CD4-positive, alpha-beta T cell treated with Interleukin-15 for 4 hours (primary cell): ENCODE results near the gene MACROD2.

Experiments
- DNase-seq: peaks from one replicate; pipeline ENCODE4 v3.0.0-alpha.2; 2020; ENCODE audit warnings: low spot score

The MACROD2 gene

GRCh38 chr20:14470977-14471661 is 475.8 kb downstream of the MACROD2 start:
- no peak for DNase-seq

DNA sequence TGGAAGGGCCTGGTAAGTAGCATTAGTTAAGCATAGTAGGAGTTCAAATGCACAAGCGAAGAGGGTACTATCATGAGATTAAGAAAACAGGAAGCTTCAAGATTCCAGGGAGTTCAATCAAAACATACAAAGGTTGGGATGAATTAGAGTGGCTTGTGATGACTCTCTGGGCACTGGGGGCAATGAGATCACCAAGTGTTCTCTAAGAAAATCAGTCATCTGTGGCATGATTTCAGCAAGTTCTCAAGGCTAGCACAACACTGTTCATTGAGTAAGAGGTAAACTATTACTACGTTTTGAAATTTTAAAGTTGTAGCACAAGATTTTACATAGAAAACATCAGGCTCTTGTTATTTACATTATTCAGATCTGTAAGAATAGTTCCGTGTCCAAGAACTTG is 481.8 kb downstream of the MACROD2 start:
- DNase-seq: no peak

DNA sequence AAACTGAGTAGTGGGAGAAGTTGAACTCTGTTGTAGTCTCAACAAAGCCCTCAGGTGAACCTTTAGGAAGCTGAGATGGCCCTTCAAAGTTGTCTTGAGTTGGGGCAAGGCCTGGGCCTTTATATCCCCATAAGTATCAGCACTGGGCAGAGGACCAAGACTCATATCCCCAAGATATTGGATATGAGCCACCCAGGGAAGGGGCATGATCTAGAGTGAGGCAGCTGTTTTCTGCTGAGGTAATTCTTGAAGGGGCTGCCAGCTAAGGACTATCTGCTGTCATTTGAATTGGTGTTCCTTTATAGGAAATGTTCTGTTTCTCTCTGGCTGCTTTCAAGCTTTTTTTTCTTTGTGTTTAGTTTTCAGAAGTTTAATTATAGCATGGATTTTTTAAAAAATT is 482.8 kb downstream of the MACROD2 start:
- DNase-seq: no peak

DNA sequence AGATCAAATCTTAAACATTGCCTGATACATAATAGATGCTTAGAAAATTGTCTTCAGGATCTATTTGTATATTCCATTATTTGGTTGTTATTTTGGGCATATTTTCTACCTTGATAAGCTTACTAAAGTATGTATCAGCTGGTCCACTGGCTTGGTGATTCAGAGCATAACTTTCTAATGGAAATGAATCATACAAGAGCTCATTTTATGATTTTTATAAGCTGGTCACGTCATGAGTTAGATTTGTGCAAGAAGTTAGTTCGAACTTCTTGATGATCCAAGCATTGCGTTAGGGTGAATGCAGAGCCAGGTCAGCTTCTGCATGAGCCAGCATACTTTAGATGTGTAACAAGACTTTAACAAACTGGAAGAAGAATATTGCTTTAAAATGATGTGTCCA is 486.5 kb downstream of the MACROD2 start:
- DNase-seq: no peak

DNA sequence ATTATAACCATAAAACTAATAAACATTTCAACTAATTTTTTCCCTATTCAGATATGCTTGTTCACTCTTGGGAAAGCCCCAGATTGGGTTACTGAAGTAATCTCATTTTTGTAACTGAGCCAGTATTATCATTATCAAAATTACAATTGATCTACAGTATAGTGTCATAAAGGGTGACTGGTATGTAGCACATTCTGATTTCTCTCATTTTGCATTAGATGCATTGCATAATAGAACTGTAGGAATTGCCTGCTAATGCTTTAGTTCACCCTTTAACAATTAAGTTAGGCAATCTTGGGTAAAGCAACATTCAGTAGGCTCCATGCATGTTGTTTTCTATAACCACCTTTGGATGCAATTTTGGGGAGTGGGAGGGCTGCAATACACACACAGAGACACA is 492.9 kb downstream of the MACROD2 start:
- no peak for DNase-seq

DNA sequence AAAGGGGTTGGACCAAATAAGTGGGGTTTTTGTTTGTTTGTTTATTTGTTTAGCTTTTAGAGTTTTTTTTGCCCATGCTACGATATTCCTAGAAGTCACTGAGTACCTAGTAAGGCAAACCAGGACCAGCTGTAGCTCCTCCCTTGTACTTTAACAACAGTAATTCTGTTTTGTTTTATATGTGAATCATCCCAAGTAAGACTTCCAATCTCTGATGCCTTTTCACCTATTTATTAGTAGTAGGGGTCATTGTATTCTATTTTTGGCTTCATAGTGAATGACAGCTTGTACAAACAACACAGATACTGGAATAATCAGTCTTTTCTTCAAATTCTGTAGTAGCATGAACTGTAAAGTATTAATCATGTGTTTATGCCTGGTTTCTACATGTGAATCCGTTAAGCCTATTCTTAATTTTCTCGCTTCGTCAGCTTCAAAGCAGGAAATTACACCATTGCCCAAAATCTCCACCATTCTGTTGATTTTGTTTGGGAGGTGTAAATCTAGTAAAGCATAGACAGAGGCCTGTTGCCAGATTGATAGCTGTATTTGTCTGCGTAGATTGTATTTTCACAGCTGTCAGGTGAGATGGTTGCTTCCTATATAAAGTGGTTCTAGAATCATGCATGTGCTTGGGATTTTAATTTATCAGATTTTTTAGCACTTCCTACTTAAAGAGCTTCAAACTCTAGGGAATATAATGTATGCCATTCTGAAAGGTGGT is 493.6 kb downstream of the MACROD2 start:
- DNase-seq: no peak

DNA sequence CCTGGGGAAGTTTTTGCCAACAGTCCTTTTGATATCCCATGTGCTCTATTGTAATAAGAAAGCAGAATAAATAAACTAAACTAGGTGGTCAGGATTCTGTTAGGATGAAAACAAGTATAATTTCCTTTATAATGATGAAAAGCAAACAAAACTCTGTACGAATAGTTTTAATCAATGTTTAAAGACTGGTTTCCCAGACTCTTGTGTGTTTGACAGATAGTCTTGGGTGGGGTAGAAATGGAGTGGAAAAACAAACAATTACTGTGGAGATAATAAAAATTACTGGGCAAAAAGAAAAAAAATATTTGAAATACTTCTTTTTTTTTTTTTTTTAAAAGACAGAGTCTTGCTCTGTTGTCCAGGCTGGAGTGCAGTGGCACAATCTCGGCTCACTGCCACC is 494.2 kb downstream of the MACROD2 start:
- no peak for DNase-seq

DNA sequence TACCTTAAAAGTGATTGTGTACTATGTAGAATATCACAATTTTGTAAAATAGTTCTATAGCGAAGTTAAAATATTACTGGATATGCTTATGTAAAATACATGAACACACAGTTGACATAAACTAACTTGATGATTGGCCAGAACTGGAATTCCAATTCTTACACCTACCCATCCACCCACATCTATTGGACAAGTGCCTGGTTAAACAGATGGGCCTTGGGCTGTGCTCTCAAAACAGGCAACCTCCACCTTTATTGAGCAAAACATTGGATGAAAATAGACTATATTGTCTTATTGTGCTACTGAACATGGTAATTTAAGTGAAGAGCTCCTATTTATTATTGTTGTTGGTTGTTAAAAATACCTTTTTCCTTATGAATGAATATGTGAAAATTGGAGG is 496.1 kb downstream of the MACROD2 start:
- no peak for DNase-seq

DNA sequence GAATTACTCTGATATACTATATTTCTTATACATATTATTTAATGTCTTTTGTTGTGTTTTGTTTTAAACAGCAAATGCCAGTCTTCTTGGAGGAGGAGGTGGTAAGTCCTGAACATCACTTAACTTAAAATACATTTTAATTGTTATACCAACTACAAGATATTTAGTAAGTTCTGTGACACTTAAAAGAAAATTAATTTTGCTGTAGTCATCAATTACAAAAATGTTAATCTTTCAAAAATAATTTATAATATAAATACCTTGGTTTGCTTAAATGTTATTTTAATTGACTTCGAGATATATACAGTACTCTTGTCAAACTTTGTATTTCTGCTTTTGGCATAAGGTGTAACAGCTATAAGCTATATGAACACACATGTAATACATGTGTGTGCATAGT is 498.1 kb downstream of the MACROD2 start:
- DNase-seq: no peak

DNA sequence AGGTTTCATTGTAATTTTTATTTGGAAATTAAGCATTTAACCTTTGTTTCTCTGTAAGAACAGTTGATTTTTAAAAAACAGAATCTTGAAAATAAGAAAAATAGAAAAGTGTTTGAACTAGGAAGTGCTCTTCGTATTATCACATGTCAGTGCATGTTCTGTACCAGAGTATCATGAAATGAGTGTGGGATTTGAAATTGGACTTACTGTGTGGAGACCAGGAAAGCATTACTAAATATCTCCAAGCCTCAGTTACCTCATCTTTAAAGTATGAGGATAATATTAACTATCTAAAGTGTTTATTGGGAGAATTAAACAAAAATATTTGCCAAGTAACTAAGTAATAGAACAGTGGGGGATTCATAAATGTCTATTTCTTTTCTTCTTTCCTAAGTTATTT is 499.0 kb downstream of the MACROD2 start:
- no peak for DNase-seq

DNA sequence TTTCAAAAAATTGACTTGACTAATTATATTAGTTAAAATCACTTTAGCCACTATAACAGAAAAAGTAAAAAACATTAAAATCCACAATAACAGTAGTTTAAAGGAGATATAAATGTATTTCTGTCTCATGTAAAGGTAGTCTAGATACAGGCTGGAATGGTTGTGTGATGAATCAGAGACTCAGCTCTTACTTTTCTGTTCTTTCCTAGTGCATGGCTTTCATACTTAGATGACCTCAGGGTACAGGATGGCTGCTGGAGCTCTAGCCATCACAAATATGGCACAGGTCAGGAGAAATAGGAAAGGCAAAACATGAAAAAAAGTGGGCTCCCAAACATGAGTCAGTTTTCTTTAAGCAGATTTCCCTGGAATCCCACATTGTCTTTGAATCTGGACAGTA is 499.8 kb downstream of the MACROD2 start:
- DNase-seq: no peak

DNA sequence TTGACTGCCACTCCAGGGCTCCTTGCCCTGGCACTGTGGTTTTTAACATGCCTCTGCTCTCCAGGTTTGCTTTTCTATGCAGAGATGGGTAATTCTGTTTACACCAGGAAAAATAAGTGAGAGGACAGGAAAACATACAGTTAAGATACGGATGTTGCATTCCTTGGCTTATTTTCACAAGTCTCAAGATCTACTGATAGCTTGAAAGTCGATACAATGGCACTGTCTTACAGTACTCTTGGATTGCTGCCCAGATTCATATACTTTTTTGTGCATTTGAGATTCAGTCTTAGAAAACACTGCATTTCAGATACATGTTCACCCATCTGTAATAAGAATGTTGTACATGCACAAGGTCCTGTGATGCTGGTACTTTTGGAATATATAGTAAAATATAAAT is 501.7 kb downstream of the MACROD2 start:
- no peak for DNase-seq

GRCh38 chr20:14498772-14499171 is 503.5 kb downstream of the MACROD2 start:
- no peak for DNase-seq

DNA sequence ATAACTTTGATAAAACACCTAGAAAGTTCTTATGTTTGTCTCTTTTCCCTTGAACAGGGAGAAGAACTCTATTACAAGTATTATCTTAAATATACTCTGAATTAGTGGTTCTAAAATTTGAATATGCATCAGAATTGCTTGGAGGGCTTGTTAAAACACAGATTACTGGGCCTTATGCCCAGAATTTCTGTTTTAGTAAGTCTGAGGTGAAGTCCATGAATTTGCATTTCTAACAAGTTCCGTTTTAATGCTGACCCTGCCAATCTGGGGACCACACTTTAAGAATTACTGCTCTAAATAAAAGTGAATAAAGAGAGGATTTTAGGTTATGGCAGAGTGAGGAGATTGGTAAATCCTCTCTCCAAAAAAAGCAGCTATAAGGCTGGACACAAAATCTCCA is 510.2 kb downstream of the MACROD2 start:
- no peak for DNase-seq

GRCh38 chr20:14507711-14508110 is 512.4 kb downstream of the MACROD2 start:
- no peak for DNase-seq

DNA sequence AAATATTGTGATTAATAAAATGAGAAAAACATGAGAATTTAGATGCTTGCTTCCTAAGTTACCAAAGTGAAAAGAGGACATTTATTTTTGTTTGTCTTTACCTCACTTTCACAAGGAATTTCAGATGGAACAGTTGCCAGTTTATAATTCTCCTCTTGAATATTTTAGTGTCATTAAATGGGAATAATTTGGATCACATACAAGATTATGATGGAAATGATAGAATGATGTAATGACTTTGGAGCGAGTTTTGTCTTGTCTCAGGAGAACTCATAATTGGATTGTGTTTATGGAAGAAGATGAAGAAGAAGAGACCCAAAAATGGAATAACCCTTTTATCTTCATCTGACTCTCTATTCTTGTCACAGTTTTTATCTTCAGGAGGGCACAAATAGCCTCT is 515.0 kb downstream of the MACROD2 start:
- no peak for DNase-seq

- DNase-seq: no peak
Measured at GRCh38 chr20:14512839-14513238, 517.5 kb downstream of the MACROD2 start.

GRCh38 chr20:14518648-14519047 is 523.3 kb downstream of the MACROD2 start:
- DNase-seq: no peak

DNA sequence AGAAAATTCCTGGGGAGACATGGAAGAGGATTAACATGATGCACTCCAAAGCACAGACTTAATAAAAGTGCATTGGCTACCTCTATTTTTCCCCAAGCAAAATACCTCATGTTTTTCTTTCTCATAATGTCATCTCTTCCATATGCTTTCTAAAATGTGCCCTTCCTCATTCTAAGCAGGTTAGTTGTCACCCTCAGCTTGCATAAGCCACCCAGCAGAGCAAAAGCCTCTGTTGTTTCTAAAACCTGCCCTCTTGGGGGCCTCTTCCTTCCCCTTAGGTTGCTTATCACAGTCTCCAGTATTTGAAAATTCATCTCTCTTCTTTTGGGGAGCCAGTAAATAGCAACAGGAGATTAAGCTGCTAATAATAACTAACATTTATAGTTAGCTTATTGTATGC is 525.7 kb downstream of the MACROD2 start:
- DNase-seq: no peak

- no peak for DNase-seq
Measured at GRCh38 chr20:14521436-14521835, 526.1 kb downstream of the MACROD2 start.

- no peak for DNase-seq
Measured at GRCh38 chr20:14522595-14522994, 527.3 kb downstream of the MACROD2 start.

GRCh38 chr20:14523090-14523489 is 527.8 kb downstream of the MACROD2 start:
- no peak for DNase-seq

DNA sequence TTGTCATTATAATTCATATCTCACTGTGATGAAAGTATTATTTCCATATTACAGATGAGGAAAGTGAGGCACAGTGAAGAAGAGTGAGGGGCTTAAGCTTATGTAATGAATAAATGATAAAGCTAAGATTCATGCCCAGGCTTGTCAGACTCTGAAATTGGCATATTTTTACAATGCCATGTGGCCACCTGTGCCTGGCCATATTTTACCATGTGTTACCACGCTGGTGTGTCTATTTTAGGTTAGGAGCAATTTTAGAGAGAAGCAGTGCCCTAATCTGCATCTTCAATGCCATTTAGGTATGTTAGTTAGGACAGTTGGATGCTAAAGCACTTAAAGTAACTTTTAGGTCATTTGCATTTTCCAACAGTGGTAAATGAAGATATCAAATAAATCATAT is 530.1 kb downstream of the MACROD2 start:
- no peak for DNase-seq

- DNase-seq: no peak
Measured at GRCh38 chr20:14526891-14527290, 531.6 kb downstream of the MACROD2 start.
